GM23338 (cell line): ENCODE measurements around the gene RNF175. TPM values are rescaled to one million over a fixed set of nuclear protein-coding genes. Genes with fewer than 3 reads are reported as not detected.
"Not testable (repeated sequence)": the region's sequence is repeated elsewhere in the genome, so short reads cannot be mapped to it uniquely, and the experiment has no call there.

Source experiments
- ATAC-seq: fragments of 200-7000 bp; cut with Tn5 transposase; 3 replicates; pipeline ENCODE4 v1.9.1; 2020
- DNase-seq: peaks from one replicate; pipeline ENCODE4 v3.0.0-alpha.2; 2015; ENCODE audit warnings: low spot score
- H2AFZ ChIP-seq: fragments of 200-600 bp; sonication (generic); 2 replicates; pipeline ENCODE4 v1.8.0; 2016; ENCODE audit warnings: antibody characterized with exemption, mild to moderate bottlenecking, moderate library complexity
- H3F3A ChIP-seq: fragments of 200-600 bp; sonication (generic); replicated peaks from 2 replicates; pipeline ENCODE4 v1.8.0; 2017; ENCODE audit warnings: antibody characterized with exemption, mixed run types, low read depth
- H3K27ac ChIP-seq: fragments of 200-600 bp; sonication (generic); 2 replicates; pipeline ENCODE4 v1.6.1; 2016; ENCODE audit warnings: low read depth
- H3K27me3 ChIP-seq: fragments of 200-600 bp; sonication (generic); 2 replicates; pipeline ENCODE4 v1.8.0; 2016; ENCODE audit warnings: mild to moderate bottlenecking, mixed run types, moderate library complexity; ENCODE audit not compliant: insufficient read depth
- H3K36me3 ChIP-seq: fragments of 200-600 bp; sonication (generic); 2 replicates; pipeline ENCODE4 v1.8.0; 2016; ENCODE audit warnings: mild to moderate bottlenecking; ENCODE audit not compliant: insufficient read depth
- H3K4me1 ChIP-seq: fragments of 200-600 bp; sonication (generic); 2 replicates; pipeline ENCODE4 v1.8.0; 2016; ENCODE audit warnings: mild to moderate bottlenecking, moderate library complexity; ENCODE audit not compliant: insufficient read depth
- H3K4me2 ChIP-seq: fragments of 200-600 bp; sonication (generic); 2 replicates; pipeline ENCODE4 v1.7.1; 2017; ENCODE audit warnings: mixed run types
- H3K4me3 ChIP-seq: fragments of 200-600 bp; sonication (generic); 2 replicates; pipeline ENCODE4 v1.6.1; 2016; ENCODE audit warnings: mixed run types
- H3K79me2 ChIP-seq: fragments of 200-600 bp; sonication (generic); replicated peaks from 2 replicates; pipeline ENCODE4 v1.8.0; 2017; ENCODE audit warnings: mild to moderate bottlenecking; ENCODE audit not compliant: insufficient read depth
- H3K9me2 ChIP-seq: fragments of 200-600 bp; sonication (generic); 2 replicates; pipeline ENCODE4 v1.8.0; 2017; ENCODE audit not compliant: insufficient read depth
- H4K20me1 ChIP-seq: fragments of 200-600 bp; sonication (generic); replicated peaks from 2 replicates; pipeline ENCODE4 v1.8.0; 2017; ENCODE audit warnings: mild to moderate bottlenecking; ENCODE audit not compliant: insufficient read depth
- H3K27ac Mint-ChIP-seq: 2 replicates; pipeline ENCODE4 v1.8.0; 2020; ENCODE audit warnings: inconsistent platforms, mild to moderate bottlenecking, moderate library complexity, mixed read lengths
- H3K27me3 Mint-ChIP-seq: 3 replicates; pipeline ENCODE4 v1.8.0; 2022; ENCODE audit warnings: low read depth, mild to moderate bottlenecking, moderate library complexity, mixed read lengths, inconsistent platforms; ENCODE audit not compliant: insufficient read depth, poor library complexity
- H3K36me3 Mint-ChIP-seq: 3 replicates; pipeline ENCODE4 v1.8.0; 2021; ENCODE audit warnings: low read depth, mild to moderate bottlenecking, inconsistent platforms, moderate library complexity, mixed read lengths
- H3K4me1 Mint-ChIP-seq: 3 replicates; pipeline ENCODE4 v1.8.0; 2020; ENCODE audit warnings: mild to moderate bottlenecking, inconsistent platforms, mixed read lengths
- H3K4me3 Mint-ChIP-seq: 3 replicates; pipeline ENCODE4 v1.8.0; 2021; ENCODE audit warnings: moderate library complexity, mild to moderate bottlenecking, inconsistent platforms, mixed read lengths
- H3K9me3 Mint-ChIP-seq: 3 replicates; pipeline ENCODE4 v1.8.0; 2020; ENCODE audit warnings: moderate library complexity, mild to moderate bottlenecking, inconsistent platforms, mixed read lengths
- EZH2 ChIP-seq: fragments of 200-600 bp; sonication (generic); IDR thresholded peaks from one replicate; pipeline ENCODE4 v1.8.0; 2017; ENCODE audit warnings: antibody characterized with exemption, mild to moderate bottlenecking, low read depth; ENCODE audit not compliant: unreplicated experiment
- EZH2phosphoT487 ChIP-seq: fragments of 200-600 bp; sonication (generic); IDR thresholded peaks from one replicate; pipeline ENCODE4 v1.8.1; 2018; ENCODE audit warnings: antibody characterized with exemption; ENCODE audit not compliant: unreplicated experiment
- NANOG ChIP-seq: IDR thresholded peaks from 2 replicates; pipeline ENCODE4 v1.6.1; 2016; ENCODE audit warnings: antibody characterized with exemption, borderline replicate concordance
- POLR2AphosphoS5 ChIP-seq: IDR thresholded peaks from 2 replicates; pipeline ENCODE4 v1.6.1; 2016; ENCODE audit warnings: antibody characterized with exemption, low read depth
- STAT1 ChIP-seq: IDR thresholded peaks from one replicate; pipeline ENCODE4 v1.6.1; 2016; ENCODE audit warnings: antibody characterized with exemption; ENCODE audit not compliant: unreplicated experiment
- ZNF331 ChIP-seq: fragments of 250-450 bp; sonication (Bioruptor Pico); IDR thresholded peaks from 2 replicates; pipeline ENCODE4 v1.5.0; 2020; ENCODE audit warnings: low read depth, mild to moderate bottlenecking, moderate library complexity
- polyA plus RNA-seq: library from polyadenylated mRNA; unstranded; fragments of >200 nt; fragmentation: Nextera tagmentation; extraction: Ambion mirVana; gene quantifications from 2 replicates; pipeline ENCODE4 v1.2.1, GENCODE V29; 2016
- total RNA-seq: library from RNA; depleted of rRNA; stranded (reverse); fragments of >200 nt; shearing (Covaris generic); gene quantifications from 2 replicates; pipeline ENCODE4 v1.2.3, GENCODE V29; 2014
- TF ChIP-seq, protein P1 (sequence below): fragments of 250-450 bp; sonication (Bioruptor Pico); IDR thresholded peaks from 2 replicates; pipeline ENCODE4 v1.5.0; 2020; ENCODE audit warnings: mild to moderate bottlenecking, moderate library complexity

The RNF175 gene
- total and polyA plus RNA-seq, 2 experiments from 2014 or later, result 4.7 to 4.8 TPM

DNA sequence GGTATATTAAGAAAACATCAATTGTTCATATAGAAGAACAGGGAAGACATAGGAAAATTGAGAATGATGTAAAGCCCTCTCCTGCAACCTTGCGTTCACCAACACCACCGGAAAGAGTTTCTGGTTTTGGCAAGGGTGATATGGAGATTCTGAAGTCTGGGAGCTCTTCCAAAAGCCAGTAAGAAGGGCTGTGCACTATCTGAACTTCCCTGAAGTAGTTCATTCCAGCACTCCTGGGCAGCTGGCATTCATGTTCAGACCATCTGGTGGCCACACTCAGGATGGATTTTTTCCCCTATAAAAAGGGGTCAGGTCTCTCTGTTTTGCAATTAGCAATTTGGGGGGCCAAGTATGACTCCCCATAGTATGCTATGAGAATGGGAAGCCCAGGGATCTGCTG, 91.2 kb downstream of the RNF175 start (continued):
- TF ChIP-seq, protein P1, sequence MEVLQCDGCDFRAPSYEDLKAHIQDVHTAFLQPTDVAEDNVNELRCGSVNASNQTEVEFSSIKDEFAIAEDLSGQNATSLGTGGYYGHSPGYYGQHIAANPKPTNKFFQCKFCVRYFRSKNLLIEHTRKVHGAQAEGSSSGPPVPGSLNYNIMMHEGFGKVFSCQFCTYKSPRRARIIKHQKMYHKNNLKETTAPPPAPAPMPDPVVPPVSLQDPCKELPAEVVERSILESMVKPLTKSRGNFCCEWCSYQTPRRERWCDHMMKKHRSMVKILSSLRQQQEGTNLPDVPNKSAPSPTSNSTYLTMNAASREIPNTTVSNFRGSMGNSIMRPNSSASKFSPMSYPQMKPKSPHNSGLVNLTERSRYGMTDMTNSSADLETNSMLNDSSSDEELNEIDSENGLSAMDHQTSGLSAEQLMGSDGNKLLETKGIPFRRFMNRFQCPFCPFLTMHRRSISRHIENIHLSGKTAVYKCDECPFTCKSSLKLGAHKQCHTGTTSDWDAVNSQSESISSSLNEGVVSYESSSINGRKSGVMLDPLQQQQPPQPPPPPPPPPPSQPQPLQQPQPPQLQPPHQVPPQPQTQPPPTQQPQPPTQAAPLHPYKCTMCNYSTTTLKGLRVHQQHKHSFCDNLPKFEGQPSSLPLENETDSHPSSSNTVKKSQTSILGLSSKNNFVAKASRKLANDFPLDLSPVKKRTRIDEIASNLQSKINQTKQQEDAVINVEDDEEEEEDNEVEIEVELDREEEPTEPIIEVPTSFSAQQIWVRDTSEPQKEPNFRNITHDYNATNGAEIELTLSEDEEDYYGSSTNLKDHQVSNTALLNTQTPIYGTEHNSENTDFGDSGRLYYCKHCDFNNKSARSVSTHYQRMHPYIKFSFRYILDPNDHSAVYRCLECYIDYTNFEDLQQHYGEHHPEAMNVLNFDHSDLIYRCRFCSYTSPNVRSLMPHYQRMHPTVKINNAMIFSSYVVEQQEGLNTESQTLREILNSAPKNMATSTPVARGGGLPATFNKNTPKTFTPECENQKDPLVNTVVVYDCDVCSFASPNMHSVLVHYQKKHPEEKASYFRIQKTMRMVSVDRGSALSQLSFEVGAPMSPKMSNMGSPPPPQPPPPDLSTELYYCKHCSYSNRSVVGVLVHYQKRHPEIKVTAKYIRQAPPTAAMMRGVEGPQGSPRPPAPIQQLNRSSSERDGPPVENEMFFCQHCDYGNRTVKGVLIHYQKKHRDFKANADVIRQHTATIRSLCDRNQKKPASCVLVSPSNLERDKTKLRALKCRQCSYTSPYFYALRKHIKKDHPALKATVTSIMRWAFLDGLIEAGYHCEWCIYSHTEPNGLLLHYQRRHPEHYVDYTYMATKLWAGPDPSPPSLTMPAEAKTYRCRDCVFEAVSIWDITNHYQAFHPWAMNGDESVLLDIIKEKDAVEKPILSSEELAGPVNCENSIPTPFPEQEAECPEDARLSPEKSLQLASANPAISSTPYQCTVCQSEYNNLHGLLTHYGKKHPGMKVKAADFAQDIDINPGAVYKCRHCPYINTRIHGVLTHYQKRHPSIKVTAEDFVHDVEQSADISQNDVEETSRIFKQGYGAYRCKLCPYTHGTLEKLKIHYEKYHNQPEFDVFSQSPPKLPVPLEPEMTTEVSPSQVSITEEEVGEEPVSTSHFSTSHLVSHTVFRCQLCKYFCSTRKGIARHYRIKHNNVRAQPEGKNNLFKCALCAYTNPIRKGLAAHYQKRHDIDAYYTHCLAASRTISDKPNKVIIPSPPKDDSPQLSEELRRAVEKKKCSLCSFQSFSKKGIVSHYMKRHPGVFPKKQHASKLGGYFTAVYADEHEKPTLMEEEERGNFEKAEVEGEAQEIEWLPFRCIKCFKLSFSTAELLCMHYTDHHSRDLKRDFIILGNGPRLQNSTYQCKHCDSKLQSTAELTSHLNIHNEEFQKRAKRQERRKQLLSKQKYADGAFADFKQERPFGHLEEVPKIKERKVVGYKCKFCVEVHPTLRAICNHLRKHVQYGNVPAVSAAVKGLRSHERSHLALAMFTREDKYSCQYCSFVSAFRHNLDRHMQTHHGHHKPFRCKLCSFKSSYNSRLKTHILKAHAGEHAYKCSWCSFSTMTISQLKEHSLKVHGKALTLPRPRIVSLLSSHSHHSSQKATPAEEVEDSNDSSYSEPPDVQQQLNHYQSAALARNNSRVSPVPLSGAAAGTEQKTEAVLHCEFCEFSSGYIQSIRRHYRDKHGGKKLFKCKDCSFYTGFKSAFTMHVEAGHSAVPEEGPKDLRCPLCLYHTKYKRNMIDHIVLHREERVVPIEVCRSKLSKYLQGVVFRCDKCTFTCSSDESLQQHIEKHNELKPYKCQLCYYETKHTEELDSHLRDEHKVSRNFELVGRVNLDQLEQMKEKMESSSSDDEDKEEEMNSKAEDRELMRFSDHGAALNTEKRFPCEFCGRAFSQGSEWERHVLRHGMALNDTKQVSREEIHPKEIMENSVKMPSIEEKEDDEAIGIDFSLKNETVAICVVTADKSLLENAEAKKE, result no peak
- TF ChIP-seq STAT1 (no peak), POLR2AphosphoS5 (no peak), EZH2 (no peak), EZH2phosphoT487 (no peak), NANOG (no peak), ZNF331 (no peak)

GRCh38 chr4:153666505-153666904, 93.3 kb downstream of the RNF175 start:
- not testable (repeated sequence) for H3K27me3 ChIP-seq, H3K79me2 ChIP-seq, DNase-seq, H3K4me1 Mint-ChIP-seq, H3K4me3 Mint-ChIP-seq, H3K36me3 ChIP-seq, ATAC-seq, H3K4me1 ChIP-seq, H4K20me1 ChIP-seq, H3K27ac ChIP-seq, H3K9me2 ChIP-seq, H3K27ac Mint-ChIP-seq, H3K4me3 ChIP-seq, H3F3A ChIP-seq, H3K4me2 ChIP-seq, H3K27me3 Mint-ChIP-seq, H2AFZ ChIP-seq
- Mint-ChIP-seq H3K9me3 (peaks cover 21% of the 10 kb centered on the region), H3K36me3 (peaks cover 12% of the 10 kb centered on the region; the same call in 2 of the 3 replicates)
